SK-N-SH (cell line): ENCODE data around the gene PHOSPHO1.

Experiments
- CHD2 ChIP-seq: fragments of 150-350 bp; IDR thresholded peaks from 2 replicates; pipeline ENCODE4 v1.6.1; 2018; ENCODE audit warnings: low read length; ENCODE audit not compliant: partially characterized antibody
- FOXM1 ChIP-seq: IDR thresholded peaks from 2 replicates; pipeline ENCODE4 v1.4.0; 2012; ENCODE audit warnings: low read depth, mild to moderate bottlenecking
- GABPA ChIP-seq: IDR thresholded peaks from 2 replicates; pipeline ENCODE4 v1.4.0; 2012; ENCODE audit warnings: low read depth, mild to moderate bottlenecking
- MAX ChIP-seq: IDR thresholded peaks from 2 replicates; pipeline ENCODE4 v1.4.0; 2012; ENCODE audit warnings: low read depth
- MXI1 ChIP-seq: IDR thresholded peaks from 2 replicates; pipeline ENCODE4 v1.6.1; 2012; ENCODE audit warnings: mild to moderate bottlenecking, low read depth, low read length, improper control_type of control experiment
- NRF1 ChIP-seq: IDR thresholded peaks from 2 replicates; pipeline ENCODE4 v1.6.1; 2012; ENCODE audit warnings: low read depth, mild to moderate bottlenecking, low read length
- PBX3 ChIP-seq: IDR thresholded peaks from 2 replicates; pipeline ENCODE4; 2012
- REST ChIP-seq: IDR thresholded peaks from 2 replicates; pipeline ENCODE4 v1.6.1; 2012; ENCODE audit warnings: mild to moderate bottlenecking, low read depth, low read length, moderate library complexity
- SMC3 ChIP-seq: IDR thresholded peaks from 2 replicates; pipeline ENCODE4 v1.6.1; 2012; ENCODE audit warnings: low read depth, low read length, improper control_type of control experiment
- TEAD4 ChIP-seq: IDR thresholded peaks from 2 replicates; pipeline ENCODE4 v1.4.0; 2012; ENCODE audit warnings: mild to moderate bottlenecking, borderline replicate concordance; ENCODE audit not compliant: insufficient read depth
- USF2 ChIP-seq: fragments of 150-350 bp; IDR thresholded peaks from 2 replicates; pipeline ENCODE4 v1.6.1; 2017; ENCODE audit warnings: antibody characterized with exemption, low read length, low read depth, borderline replicate concordance
- TF ChIP-seq, protein P1 (sequence below): fragments of 200-600 bp; sonication (generic); IDR thresholded peaks from 2 replicates; pipeline ENCODE4 v1.6.1; 2017; ENCODE audit warnings: antibody characterized with exemption, mild to moderate bottlenecking, moderate library complexity

DNA sequence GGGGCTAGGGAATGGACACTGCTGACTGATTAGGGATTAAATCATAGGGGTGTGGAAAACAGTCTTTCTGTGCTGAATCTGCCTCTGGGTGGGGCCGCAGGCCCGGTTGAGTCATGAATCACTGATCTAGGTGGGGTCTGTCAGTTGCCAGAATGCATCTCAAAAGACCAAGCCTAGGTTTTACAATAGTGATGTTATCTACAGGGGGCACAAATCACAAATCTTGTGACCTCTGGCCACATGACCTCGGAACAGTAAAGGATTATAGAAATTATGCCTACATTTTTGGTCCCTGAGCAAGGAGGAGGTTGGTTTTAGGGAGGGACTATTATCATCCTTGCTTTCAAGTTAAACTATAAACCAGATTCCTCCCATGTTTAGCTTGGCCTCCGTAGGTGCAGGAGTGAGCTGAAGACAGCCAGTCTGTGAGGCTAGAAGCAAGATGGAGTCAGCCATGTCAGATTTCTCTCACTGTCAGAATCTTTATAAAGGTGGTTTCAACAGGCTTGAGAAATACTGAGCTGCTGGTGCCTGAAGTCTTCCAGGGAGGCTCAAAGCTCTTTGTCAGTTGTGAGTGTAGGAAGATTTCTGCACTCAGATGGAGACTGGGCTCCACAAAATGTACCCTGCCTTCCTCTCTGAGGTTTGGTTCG, 33.1 kb downstream of the PHOSPHO1 start:
- TF ChIP-seq NRF1, result no peak
- TF ChIP-seq, protein P1, sequence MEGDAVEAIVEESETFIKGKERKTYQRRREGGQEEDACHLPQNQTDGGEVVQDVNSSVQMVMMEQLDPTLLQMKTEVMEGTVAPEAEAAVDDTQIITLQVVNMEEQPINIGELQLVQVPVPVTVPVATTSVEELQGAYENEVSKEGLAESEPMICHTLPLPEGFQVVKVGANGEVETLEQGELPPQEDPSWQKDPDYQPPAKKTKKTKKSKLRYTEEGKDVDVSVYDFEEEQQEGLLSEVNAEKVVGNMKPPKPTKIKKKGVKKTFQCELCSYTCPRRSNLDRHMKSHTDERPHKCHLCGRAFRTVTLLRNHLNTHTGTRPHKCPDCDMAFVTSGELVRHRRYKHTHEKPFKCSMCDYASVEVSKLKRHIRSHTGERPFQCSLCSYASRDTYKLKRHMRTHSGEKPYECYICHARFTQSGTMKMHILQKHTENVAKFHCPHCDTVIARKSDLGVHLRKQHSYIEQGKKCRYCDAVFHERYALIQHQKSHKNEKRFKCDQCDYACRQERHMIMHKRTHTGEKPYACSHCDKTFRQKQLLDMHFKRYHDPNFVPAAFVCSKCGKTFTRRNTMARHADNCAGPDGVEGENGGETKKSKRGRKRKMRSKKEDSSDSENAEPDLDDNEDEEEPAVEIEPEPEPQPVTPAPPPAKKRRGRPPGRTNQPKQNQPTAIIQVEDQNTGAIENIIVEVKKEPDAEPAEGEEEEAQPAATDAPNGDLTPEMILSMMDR, result no peak
- TF ChIP-seq TEAD4, result no peak
- no peak for TF ChIP-seq MXI1
- no peak for TF ChIP-seq GABPA
- TF ChIP-seq USF2, result no peak
- no peak for TF ChIP-seq MAX
- no peak for TF ChIP-seq FOXM1
- TF ChIP-seq REST, result no peak
- no peak for TF ChIP-seq PBX3
- TF ChIP-seq SMC3, result no peak
- no peak for TF ChIP-seq CHD2
